GM18526 (cell line): ENCODE data around the gene CD63.

Experiments used
- POLR2A ChIP-seq: IDR thresholded peaks from 3 replicates; pipeline ENCODE4 v1.6.1; 2011; ENCODE audit not compliant: insufficient read length; ENCODE audit errors: extremely low read depth

CD63 gene

GRCh38 chr12:55728939-55729818, at the start of gene CD63:
TSS of gene CD63 (minus strand) at chr12:55729009. CDS start at chr12:55728341, 668 bp downstream.
- TF ChIP-seq POLR2A = peak; percentile 49

GRCh38 chr12:55777856-55778255, 49.0 kb upstream of the CD63 start:
- TF ChIP-seq POLR2A = no peak

DNA sequence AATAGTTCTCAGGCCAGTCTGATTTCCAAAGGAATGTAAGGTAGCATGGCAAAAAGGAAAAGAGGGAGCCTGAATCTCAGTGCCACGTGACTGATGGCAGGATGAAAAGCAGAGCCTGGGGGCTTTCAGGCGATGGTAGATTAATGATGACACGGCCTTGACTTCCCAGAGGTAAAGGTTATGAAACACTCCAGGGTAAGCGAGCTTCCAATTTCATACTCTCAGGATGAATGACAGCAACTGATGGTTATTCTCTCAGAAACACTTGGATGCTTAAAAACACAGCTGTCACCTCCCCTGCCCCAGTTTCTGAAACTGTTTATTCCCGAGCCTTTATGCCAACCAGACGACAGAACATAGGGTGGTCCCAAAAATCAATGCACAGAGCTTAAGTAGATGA, 42.9 kb upstream of the CD63 start:
- TF ChIP-seq POLR2A = no peak

DNA sequence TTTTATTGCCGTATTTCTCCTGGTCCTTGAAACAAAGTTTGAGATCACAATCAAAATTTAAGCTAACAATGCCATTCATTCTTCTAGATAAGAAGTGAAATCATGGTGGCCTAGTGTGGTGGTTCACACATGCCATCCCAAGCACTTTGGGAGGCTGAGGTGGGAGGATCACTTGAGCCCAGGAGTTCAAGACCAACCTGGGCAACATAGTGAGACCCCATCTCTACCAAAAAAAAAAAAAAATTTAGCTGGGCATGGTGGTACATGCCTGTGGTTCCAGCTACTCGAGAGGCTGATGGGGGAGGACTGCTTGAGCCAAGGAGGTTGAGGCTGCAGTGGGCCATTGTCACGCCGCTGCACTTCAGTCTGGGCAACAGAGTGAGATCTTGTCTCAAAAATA, 38.3 kb upstream of the CD63 start:
- no peak for TF ChIP-seq POLR2A

GRCh38 chr12:55765736-55766290, 37.0 kb upstream of the CD63 start:
- TF ChIP-seq POLR2A = no peak

- no peak for TF ChIP-seq POLR2A
Measured at GRCh38 chr12:55762646-55763045, 33.8 kb upstream of the CD63 start.

DNA sequence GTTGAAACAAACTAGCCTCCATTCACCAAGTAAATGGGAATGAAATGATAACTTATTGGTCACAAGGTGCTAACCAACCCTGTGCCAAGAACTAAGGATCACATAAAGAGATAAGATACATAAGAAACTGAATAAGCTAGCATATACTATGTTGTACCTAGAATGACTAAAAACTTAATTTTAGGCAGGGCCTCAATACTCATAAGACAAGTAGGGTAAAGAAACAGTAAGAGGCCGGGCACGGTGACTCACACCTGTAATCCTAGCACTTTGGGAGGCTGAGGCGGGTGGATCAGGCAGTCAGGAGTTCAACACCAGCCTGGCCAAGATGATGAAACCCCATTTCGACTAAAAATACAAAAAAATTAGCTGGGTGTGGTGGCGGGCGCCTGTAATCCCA, 31.9 kb upstream of the CD63 start:
- TF ChIP-seq POLR2A = no peak

GRCh38 chr12:55757701-55758100, 28.9 kb upstream of the CD63 start:
- no peak for TF ChIP-seq POLR2A

- TF ChIP-seq POLR2A = no peak
Measured at GRCh38 chr12:55755246-55755645, 26.4 kb upstream of the CD63 start.

DNA sequence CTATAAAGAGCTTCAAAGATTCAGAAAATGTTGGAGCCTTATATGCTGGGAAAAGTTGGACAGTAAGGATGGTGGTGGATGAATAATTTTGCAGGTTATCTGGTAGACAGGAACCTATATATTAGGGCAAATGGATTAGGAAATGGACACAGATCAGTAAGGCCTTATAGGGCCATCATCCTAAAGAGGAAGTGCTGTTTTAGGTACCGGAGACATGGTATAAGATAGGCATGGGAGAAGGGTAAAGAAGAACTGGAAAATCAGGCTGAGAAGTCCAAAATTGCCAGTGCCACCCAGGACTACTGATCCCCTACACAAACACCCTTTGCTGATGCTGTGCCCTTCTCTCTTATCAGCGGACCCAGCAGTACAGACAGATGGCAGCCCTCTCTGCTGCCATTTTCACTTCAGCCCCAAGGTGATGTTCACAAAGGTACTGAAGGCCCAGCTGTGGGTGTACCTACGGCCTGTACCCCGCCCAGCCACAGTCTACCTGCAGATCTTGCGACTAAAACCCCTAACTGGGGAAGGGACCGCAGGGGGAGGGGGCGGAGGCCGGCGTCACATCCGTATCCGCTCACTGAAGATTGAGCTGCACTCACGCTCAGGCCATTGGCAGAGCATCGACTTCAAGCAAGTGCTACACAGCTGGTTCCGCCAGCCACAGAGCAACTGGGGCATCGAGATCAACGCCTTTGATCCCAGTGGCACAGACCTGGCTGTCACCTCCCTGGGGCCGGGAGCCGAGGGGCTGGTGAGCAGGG, 19.6 kb upstream of the CD63 start:
- TF ChIP-seq POLR2A = no peak

DNA sequence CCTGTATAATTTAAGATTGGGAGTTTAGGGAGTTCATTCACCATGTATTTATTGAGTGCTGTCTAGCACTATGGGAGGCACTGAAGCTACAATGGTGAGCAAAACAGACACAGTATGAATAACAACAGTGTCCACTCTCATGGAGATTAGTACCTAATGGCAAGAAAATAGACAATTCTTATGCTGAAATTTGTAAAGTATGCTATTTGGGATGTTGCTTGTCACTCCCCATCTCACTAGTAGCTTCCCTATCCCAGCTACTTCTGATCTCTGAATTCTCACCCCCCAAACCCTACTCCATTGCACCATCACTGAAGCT, 18.1 kb upstream of the CD63 start:
- no peak for TF ChIP-seq POLR2A

DNA sequence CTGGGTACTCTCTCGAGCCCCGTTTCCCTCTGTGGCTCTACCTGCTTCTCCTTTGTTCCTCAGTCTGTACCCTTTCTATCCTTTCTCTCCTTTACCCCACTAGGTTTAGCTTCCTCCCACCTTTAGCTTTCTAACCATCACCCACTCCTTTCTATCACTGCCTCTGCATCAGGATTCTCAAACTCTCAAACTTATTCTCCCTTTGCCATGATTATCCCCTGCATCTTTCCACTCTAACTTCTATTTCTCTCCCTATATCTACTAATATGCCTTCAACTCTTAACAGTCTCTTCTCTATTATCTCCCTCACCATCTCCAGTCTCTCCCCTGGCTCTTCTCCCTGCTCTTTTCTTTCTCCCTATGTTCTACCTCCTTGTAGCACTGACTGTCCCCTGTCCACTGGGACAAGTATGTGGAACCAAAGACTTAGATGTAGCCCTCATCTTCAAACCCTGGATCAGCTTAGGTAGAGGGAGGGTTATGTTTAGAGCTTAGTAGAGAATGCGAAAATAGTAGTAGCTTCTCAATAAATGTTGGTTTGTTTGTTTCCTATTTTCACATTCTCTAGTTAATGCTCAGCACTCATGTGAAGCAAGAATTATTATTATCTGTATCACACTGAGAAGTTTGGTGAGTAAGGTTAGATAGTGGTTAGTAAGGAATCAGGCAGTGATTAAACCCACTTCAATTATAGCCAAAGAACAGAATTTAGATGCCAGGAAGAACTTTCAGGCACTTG, 17.5 kb upstream of the CD63 start:
- TF ChIP-seq POLR2A = no peak

DNA sequence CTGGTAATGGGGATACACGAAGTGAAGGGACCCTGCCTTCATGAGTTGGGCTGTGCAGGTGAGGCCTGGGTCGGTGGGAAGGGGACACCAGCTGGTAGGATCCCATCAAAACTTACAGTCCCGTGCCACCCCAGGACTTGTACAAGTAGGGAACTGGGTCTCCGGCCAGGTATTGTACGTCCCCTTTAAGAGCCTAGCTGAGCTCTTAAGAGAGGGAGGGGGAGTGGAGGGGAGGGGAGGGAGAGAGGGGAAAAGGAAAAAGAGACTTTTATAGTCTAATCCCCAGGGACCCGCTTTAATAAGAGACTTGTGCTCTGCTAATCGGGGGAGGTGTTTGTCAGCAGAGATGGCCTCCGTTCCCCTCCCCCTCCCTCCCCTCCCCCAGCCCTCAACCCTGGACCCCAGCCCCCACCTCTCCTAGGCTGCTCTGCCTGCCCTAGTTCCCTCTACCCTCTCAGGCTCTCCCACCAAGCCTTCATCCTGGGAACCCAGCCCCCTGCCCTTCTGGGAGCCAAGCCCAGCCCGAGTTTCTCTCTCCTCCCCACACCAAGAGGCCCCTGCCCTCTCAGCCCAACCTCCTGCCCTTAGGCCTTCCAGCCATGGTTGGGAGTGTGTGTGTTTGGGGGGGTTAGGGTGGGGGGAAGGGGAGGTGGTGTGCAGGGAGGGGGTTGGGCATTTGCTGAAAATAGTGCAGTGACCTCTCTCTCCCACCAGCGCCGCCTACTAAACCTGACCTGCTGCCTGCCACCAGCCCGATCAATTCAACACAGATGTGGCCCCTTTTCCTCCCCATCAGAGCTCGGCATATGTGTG, 16.8 kb upstream of the CD63 start:
- no peak for TF ChIP-seq POLR2A

DNA sequence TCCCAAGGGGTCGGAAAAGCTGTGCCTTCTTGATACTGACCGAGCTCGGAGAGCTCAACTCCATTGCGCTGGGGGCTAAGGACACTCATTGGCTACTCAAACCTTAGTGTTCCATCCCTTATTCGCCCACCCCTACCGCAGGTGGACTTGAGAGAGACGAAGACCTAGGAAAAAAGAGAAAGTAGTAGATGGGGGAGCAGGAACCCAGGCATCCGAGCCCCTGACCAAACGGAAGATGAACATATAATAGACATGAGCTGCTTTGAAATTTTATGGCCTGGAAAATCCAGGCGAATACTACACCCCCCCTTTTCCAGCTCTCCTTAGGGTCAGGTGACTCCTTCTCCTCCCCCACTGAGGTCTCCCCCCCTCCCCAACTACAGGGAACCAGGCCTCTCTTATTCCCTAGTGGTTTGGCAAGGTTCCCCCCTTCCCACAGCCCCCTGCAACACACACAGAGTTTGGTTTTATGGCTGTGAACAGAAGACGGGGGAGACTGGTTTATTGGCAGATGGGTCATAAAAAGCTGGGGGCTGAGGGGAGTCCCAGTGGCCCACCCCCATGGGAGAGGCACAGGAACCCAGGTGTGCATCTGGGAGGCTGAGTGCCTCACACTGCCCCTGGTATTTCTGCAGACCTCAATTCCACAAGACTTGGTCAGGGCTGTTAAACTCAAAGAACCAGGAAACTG, 15.7 kb upstream of the CD63 start:
- TF ChIP-seq POLR2A = no peak
